NCI-H2227 treated with DMSO at 0.1 percent for 48 hours (cell line): Measurements from ENCODE around the gene CYYR1.

Experiments
- DNase-seq: peaks from one replicate; lab custom pipeline; 2025; lab: John Stamatoyannopoulos, UW

Gene CYYR1

DNA sequence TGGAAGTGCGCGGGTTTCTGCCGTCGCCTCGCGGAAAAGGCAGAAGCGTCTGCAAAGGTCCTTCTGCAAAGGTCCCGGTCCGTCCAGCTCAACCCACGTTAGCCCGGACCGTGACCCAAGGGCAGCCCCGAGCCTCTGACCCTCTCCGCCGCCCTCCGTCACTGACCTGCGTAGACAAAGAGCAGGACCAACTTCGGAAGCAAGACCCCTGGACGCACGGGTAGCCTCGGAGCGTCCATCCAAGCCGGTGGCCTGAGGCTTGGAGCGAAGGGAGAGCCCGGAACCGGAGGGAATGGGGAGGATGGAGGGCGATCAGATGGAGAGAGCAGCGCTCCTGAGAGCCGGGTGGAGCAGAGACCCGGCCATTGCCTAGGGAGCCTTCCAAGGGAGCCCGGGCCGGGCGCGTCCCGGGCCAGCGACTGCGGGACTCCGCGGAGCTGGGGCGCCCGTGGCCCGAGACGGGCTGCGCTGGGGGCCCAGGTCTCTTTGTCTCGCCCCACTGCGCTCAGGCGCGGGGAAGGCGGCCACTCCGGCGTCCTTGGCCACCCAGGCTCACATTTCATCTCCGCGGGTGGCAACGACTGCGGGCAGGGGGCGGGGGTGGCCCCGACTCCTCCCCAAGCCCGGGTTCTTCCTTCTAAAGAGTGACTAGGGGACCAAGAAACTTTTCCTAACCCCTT lies at the start of gene CYYR1:
CYYR1 (minus strand) TSS at position 585 of the 680 bp plus-strand sequence; CDS start at position 239, 346 bp downstream.
- DNase-seq, result no peak

DNA sequence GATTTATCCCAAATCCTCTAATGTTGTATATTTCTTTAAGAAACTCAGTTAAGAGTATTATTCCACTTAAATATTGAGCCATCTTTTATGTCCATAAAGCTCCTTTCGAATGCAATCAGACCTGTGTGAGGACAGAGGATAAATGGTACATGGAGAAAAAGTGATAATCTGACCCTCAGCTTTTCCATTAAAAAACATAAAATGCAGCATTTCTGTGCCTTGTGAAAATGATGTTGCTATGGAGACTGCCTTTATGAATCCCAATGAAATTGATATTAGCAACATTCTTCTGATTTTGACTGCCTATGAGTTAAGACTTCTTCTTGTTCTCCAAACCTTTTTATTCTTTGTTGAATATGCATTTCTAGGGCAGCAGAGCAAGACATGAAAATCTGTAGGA lies 44.1 kb upstream of the CYYR1 start:
- DNase-seq, result no peak

DNA sequence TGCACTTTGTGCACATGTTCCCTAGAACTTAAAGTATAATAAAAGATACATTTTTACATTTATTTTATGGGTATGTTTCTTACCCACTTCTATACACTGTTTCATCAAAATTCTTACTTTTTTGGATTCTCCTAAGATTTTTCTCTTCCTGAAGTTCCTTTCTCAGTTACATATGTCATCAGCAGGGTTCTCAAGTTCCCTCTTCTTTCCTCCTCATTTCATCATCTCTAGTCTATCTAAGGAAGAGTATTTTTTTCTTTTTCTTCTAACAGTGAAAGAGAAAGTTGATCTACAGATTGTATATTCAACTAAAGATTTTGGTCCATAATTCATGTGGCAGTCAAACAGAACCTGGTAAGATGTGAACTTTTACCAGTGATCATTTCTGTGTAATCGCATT lies 41.2 kb upstream of the CYYR1 start:
- no peak for DNase-seq

DNA sequence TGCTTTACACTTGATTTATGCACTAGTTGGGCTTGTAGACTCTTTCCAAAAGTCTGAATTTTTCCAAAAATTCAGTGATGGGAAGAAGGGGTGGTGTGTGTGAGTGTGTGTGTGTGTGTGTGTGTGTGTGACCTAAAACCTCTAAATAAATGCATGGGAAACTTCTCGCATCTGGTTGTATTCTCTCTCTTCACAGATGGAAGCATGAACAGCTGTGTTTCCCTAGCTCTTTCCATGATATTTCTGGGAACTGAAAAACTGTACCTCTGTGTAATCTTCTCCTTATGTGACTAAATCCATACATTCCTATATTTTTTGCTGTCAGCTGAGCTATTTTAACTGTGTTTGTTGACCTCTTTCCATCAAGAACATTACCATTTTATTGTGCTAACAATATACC lies 26.2 kb upstream of the CYYR1 start:
- DNase-seq, result no peak

DNA sequence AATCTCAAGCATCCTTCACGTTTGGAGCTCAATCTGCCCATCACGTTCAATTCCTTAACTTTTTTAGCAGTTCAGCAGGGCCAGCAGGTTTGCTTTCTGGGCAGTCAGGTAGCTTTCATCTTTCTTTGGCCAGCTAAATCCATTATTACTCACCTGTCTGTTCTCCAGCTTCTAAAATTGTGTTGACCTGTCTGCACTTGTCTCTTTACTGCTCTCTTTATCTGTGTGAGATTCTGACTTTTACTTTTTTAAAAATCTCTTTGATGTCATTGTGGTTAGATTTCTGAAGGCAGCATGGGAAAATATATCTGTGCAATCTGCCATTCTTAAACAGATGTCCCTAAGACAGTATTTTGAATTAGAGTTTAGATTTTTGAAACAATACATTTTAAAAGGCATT lies 24.9 kb upstream of the CYYR1 start:
- no peak for DNase-seq

DNA sequence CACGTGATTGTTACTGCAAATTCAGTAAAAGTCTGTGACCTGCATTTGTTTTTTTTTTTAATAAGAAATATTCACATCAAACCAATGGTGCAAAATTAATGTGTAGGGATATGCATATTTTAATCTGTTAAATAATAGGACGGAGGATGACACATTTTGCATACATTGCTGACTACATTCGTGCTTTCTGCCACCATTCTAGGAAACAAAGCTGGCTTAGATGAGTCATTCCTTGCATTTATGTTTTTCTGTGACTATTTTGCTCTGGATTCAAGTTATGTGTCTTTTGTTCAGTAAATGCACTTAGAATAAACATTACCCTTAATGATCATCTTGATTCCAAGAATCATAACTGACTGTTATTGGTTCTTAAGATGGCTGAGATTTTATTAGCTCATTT lies 23.9 kb upstream of the CYYR1 start:
- DNase-seq, result no peak

DNA sequence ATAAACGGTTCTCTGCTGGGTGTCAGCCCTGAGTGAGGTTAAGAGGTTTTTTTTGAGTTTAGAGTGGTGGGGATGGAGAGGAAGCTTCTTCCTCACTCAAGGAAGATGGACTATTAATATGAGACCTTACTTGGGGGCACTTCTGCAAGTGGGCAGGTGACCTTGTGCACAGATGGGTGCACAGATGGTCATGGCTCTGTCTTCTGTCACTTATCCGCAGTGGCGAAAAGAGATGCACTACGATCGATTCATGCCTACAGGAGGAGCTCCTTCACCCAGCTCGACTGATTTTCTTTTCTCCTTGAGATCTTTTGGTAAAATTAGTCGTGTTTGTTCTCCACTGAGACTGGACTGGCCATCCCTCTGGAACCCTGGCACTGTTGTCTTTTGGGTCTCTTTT lies 22.9 kb upstream of the CYYR1 start:
- no peak for DNase-seq

DNA sequence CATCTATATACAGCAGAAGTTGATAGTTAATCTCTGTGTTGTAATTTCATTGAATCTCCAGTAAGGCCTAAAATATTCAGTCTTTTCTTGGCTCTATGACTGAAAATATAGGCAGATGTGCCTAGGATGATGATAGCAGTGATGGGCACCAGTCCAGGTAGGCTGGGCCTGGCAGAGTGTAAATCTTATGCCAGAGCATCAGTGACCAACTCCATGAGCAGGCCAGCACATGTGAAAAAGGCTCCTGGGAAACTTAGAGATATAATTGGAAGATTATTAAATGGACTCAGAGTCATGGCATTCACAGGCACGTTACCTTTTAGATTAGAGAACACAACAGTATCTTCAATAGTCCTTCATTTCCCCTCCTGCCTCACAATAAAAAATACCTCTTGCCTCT lies 20.7 kb upstream of the CYYR1 start:
- DNase-seq, result no peak

DNA sequence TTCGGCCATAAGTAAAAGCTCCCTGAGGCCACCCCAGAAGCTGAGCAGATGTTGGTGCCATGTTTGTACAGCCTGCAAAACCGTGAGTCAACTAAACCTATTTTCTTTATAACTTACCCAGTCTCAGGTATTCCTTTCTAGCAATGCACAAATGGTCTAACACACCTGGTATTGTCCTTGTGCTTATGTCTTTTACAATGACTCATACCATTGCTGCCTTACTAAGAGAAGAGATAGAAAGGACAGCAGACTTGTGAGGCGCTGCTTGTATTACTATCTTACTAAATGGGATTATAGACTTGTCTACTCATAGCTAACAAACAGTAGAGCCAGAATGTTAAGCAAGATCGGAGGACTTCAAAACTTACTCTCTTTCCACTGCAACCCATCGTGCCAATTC lies 18.5 kb upstream of the CYYR1 start:
- DNase-seq, result no peak

DNA sequence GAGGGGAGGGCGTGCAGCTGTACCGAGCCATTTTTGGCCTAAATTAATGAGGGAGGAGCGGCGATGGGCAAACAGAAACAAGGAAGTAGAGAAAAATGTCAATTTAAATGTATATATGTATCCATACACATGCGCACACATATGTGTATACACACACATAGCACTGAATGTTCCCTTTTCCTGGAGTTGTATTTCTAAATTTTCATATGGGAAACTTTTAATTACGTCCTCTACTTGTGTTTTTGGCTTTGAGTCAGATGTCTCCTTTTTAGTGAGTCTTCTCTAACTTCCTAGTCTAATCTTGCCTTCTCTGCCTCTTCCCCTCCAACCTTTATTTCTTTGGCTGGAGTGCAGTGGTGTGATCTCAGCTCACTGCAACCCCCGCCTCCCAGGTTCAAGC lies 15.4 kb upstream of the CYYR1 start:
- DNase-seq, result no peak

DNA sequence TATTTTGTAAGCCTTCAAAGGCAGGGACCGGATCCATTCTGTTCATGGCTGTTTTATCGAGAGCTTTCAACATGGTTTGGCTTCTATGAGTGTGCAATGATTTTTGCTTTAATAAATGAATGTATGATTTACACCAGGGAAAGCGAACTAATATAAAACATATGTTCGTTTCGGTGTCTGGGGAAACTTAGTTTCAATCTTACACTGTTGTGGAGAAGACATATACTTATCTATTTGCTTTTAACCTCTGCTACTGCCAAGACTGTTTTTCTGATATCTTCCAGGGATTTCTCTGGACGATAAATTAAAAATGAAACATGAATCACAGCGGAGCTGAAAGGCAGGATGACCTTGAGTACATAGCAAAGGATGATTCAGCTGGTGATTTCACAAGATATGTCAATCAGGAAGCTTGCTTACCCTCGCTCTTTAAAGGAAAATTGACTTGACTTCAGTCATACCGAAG lies 14.7 kb upstream of the CYYR1 start:
- DNase-seq, result no peak

DNA sequence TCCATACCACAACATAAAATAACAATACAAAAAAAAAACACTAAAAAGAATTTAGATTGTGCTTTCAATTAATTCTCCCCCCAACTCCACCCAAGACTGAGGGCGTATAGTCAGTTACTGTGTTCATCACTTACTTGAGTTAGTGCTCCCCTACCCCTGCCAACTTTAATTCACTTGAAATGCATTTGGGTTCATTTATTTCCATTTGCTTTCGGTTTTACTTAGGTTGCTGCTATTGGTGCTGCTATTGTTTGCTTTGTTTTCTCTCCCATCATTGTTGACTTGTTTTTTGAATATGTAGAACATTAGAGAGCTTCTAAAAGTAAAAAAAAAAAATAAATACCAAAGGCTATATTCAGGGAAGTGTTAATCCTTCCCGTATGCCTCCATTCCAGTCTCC lies 10.7 kb upstream of the CYYR1 start:
- DNase-seq, result no peak

DNA sequence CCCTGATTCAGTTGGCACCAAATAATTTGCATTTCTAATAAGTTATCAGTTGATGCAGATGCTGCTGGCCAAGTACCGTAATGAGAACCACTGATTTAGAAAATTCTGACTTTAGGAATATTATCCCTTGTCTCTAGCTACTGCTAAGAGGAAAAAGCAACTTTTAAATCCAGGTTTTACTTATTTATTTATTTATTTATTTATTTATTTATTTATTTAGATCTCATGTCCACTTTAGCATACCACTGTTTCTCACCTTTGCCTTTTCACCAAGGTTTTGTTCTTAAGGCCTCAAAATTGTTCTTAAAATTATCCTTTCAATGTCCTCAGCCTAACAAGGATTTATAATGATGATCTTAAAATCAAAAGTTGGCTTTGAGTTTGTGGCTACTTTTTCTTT lies 8.7 kb upstream of the CYYR1 start:
- DNase-seq, result no peak

DNA sequence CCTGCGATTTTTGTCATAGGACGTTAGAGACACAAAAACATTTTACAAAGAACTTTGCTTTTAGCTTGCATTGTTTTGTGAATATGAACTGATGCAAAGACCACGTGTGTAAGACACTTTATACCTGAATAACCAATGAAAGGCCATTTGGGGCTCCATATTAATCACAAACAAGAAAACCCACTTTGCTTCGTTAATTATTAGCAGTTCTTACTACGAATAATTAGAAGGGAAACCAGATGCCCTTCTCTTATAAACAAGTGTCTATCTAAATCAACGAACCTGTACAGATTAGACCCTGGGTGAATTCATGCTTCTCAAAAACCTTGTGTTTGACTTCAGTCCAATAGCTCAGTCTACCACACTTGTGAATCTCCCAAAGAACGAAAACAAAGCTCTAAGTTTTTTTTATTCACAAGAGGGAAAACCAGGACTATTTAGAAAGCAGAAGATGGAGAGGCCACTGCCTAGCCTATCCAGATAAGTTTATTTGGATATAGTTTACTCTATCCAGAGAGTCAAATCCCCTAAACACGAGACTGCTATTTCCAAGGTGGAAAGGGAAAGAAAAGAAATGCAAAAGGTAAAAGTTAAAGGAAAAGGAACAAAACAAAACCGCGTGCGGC lies 897 bp downstream of the CYYR1 start:
- no peak for DNase-seq

DNA sequence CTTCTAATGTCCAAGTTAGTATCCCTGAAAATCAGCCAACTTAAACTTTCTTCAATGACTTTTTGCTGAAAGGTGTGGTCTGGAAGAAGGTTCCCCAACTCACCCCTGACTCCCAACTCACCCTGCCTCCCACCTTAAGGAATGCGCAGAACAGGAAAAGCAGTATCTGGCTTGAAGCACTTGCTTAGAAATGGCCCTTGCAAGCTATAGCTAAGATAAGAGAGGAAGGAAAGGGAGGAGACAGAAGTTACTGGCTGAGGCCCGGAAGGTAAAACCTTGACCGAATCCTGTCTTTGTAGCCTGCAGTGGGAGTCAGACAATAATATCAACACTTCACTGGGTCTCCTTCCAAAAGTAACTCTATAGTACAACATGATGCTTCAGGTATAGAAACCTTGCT lies 2.9 kb downstream of the CYYR1 start:
- DNase-seq, result no peak

DNA sequence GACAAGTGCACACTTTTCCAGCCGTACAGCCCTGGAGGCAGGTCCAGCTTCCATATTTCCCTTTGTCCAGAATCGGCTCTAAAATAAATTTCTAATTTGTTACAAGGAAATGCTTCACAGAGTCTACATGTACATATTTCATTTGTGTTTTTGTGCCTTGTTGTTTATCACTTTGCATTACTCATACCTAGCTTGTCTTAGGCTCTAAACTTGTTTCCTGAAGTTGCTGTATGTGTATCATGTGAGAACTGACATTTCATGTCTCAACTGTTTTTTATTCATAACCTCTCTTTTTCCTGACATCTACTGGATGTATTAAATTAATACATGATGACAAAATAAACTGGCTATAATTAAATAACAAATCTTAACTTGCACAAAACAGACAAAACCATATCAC lies 7.5 kb downstream of the CYYR1 start:
- DNase-seq, result no peak

DNA sequence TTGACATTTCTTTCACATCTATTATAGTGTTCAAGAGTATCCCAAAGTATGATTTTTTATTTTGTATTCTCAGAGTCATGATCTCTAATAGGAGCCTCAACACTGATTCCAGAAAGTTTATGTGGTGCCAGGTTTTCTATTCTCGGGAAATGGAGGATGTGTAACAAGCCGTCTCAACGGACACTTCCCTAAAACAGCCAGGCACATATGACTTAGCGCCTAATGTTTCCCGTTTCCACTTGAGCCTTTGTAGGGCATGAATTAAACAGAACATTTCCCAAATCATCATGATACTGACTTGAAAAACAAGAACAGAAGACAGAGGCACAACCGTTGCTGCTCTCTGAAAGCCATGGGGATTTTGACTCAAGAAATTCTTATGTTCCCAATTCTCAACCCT lies 8.0 kb downstream of the CYYR1 start:
- DNase-seq, result no peak

DNA sequence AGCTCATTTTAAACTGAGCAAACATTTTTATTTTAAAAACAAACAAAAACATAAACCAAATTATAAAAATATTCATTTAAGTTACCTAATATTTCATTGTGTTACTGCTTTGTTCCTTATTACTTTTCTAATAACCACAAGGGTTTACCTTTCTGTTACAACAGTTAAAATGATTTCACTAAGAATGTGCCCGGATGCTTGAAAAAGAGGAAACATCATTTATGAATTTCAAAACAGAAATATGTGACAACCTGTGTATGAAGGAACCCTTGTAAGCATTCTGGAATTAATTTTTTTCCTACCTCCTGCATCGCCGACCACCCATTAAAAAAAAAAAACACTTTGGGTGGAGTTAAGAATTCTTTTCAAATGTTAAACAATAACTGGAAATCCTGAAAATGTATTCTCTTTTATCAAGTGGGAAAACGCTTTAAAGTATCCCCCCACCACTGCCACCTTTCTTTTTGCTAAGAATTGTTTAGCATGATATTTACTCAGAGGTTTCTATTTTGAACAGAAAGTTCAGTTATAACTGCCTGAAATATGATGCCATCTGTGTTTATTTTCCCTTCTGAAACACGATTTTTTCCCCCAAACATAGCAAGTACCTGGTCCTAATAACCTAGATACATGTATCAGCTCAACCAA lies 9.1 kb downstream of the CYYR1 start:
- DNase-seq, result no peak

DNA sequence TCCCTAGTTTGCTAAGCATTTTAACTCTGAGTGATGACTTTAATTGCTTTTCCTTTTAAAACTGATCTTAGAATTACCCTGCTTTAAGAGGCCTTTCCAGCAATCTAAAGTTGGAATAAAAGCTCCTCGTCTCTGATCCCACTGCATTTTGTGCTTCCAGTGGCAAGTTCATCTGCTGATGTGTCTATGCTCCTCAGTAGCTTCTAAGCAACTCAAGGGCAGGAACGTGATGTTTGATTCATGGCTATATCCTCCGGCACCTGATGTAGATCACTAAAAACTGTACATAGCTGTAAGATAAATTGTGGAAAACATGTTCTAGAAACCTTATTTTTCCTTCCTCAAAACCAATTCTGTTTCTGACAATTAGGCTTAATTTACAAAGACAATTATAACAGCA lies 12.5 kb downstream of the CYYR1 start:
- no peak for DNase-seq

DNA sequence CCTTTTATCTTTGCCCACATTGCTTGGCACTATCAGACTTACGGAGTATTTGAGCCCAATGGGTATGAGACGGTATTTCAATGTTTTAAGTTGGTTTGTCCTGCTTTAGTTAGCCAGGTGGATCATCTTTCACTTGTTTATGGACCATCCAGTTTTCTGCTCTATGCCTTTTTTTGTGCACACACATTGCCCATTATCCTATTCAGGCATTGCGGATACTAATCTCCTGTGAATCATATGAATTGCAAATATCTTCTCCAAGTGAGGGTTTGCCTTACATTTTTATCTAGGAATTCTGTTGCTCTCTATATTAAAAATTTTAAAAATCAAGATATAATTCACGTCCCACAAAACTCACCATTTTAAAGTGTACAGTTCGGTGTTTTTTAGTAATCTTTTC lies 14.0 kb downstream of the CYYR1 start:
- no peak for DNase-seq

DNA sequence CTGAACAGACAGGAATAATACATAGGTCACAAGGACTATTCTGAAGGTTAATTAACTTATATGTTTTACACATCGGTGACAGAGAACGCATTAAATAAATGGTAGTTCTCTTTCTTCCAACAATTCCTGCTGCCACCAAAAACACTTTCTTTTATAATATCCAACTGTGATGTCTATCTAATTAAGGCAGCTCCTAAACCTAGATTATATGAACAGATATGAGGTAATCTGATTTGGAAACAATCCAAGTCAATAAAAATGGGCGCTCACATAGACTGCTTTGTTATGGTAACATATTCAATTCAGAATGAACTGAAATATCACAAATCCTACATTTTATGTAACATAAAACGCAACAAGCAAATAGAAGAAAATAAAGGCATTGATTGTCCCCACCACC lies 16.0 kb downstream of the CYYR1 start:
- no peak for DNase-seq

DNA sequence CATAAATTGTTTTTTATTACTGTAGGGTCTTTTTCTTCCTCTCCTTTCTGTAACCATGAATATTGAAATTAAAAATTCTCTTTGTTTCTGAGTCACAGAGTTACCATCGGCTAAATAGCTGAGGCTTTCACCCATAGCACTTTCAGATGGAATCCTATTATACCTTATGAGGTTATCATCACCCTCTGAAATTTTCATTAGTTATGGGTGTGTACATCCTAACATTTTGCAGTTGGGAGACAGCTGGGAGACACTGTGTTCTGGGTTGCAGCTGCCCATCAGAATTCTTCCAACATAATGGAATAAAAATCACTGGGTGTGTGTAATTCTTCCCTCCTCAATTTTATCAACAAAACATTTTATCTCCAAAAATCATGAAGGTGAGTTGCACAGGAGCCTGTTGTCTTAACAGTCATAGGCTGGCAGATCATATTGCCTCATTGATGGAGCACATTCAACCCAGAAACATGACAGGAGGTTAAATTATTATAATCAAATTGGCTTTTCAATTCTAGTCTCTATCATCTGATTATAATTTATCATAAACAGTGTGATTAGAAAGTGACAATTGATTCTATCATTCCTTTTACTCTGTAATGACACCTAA lies 17.4 kb downstream of the CYYR1 start:
- DNase-seq, result no peak

DNA sequence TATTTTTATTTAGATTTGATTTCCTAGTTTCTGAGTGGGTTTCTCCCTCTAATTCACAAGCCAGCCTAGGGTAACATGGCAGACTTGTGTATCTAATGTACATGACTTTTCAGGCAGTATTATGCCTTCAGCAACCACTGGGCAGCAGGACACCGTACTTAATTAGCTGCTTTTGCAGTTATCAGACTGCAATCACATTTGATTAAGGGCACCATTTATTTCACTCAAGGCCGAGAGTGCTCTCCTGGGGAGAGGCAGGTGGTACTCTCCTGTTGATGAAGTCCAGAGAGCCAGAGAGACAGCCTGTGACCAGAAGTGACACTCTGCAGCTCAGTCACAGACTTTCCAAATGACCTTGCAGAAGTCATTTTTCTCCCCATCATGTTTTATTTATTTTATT lies 18.7 kb downstream of the CYYR1 start:
- no peak for DNase-seq
